Stimulated activated CD8-positive, alpha-beta memory T cell treated with anti-CD3 and anti-CD28 coated beads, Interleukin-15, amount 100 ng/mL, for 4 hours (primary cell): ENCODE results near the gene NRG3.

Source experiments
- DNase-seq, 2 donors: peaks; one replicate each; pipeline ENCODE4 v3.0.0-alpha.2; 2020; ENCODE audit warnings: low read depth in 2 of 2

Gene NRG3

GRCh38 chr10:82817676-82818422 is 942.9 kb downstream of the NRG3 start:
- DNase-seq: no peak

GRCh38 chr10:82821043-82821442 is 946.0 kb downstream of the NRG3 start:
- no peak for DNase-seq

- no peak for DNase-seq
Observed at GRCh38 chr10:82826132-82826531, 951.1 kb downstream of the NRG3 start.

GRCh38 chr10:82827901-82828300 is 952.9 kb downstream of the NRG3 start:
- no peak for DNase-seq

- DNase-seq: no peak
Observed at GRCh38 chr10:82847242-82847641, 972.2 kb downstream of the NRG3 start.

- no peak for DNase-seq
Observed at GRCh38 chr10:82850191-82850590, 975.2 kb downstream of the NRG3 start.

- no peak for DNase-seq
Observed at GRCh38 chr10:82856957-82857613, 982.1 kb downstream of the NRG3 start.

GRCh38 chr10:82861889-82862288 is 986.9 kb downstream of the NRG3 start:
- no peak for DNase-seq

- no peak for DNase-seq
Observed at GRCh38 chr10:82865366-82865765, 990.4 kb downstream of the NRG3 start.

- no peak for DNase-seq
Observed at GRCh38 chr10:82866424-82867020, 991.5 kb downstream of the NRG3 start.

- no peak for DNase-seq
Observed at GRCh38 chr10:82867056-82867455, 992.1 kb downstream of the NRG3 start.

GRCh38 chr10:82874671-82875070 is 999.7 kb downstream of the NRG3 start:
- no peak for DNase-seq

- no peak for DNase-seq
Observed at GRCh38 chr10:82880776-82881290, 1005.8 kb downstream of the NRG3 start.

- DNase-seq: no peak
Observed at GRCh38 chr10:82882722-82883121, 1007.7 kb downstream of the NRG3 start.

- DNase-seq: no peak
Observed at GRCh38 chr10:82883603-82884002, 1008.6 kb downstream of the NRG3 start.

- no peak for DNase-seq
Observed at GRCh38 chr10:82887488-82887887, 1012.5 kb downstream of the NRG3 start.

- no peak for DNase-seq
Observed at GRCh38 chr10:82888809-82889455, 1013.9 kb downstream of the NRG3 start.

- no peak for DNase-seq
Observed at GRCh38 chr10:82889728-82890127, 1014.7 kb downstream of the NRG3 start.

GRCh38 chr10:82890573-82890972 is 1015.6 kb downstream of the NRG3 start:
- DNase-seq: no peak

- DNase-seq: no peak
Observed at GRCh38 chr10:82908096-82908495, 1033.1 kb downstream of the NRG3 start.

GRCh38 chr10:82908751-82909150 is 1033.8 kb downstream of the NRG3 start:
- DNase-seq: no peak

- no peak for DNase-seq
Observed at GRCh38 chr10:82910301-82910700, 1035.3 kb downstream of the NRG3 start.
